ENCODE results near the gene IDH1.

GRCh38 chr2:208280933-208281332 is 26.1 kb upstream of the IDH1 start:
- TF ChIP-seq POLR2A (IDR thresholded peaks at IDR 0.05), result no peak
- TF ChIP-seq CTCF (IDR thresholded peaks at IDR 0.05), result no peak
- no peak for TF ChIP-seq EP300 (IDR thresholded peaks at IDR 0.05)
